HEK293 (cell line): ENCODE results near the gene IRS1.

Source experiments
- CTCF ChIA-PET: fragments of 350-600 bp; formaldehyde crosslinking; extraction: SDS; loops from one replicate; lab custom pipeline; 2021; ENCODE audit warnings: antibody characterized with exemption; lab: Yijun Ruan, JAX
- POLR2A ChIA-PET: fragments of 300-600 bp; formaldehyde crosslinking; extraction: SDS; loops from one replicate; lab custom pipeline; 2020; ENCODE audit warnings: antibody characterized with exemption, inconsistent platforms; lab: Yijun Ruan, JAX
- H3K27ac ChIP-seq: fragments of 200-500 bp; sonication (Bioruptor generic); 2 replicates; pipeline ENCODE4 v1.5.1; 2014; ENCODE audit warnings: low read depth, low read length, control low read depth, inconsistent platforms; ENCODE audit errors: extremely low read depth
- H3K36me3 ChIP-seq, 2 experiments: fragments of 200-500 bp in 1 of 2; sonication (Bioruptor generic) in 1 of 2; 1 replicate in 1 of 2; 2 replicates in 1 of 2; pipeline ENCODE4 v1.5.1; 2014 to 2017; ENCODE audit warnings: inconsistent platforms in 2 of 2, low read length in 2 of 2; ENCODE audit not compliant: control insufficient read depth in 2 of 2, insufficient read depth in 1 of 2
- H3K4me1 ChIP-seq: fragments of 200-500 bp; sonication (Bioruptor generic); 2 replicates; pipeline ENCODE4 v1.5.1; 2014; ENCODE audit warnings: mild to moderate bottlenecking, low read length, inconsistent platforms; ENCODE audit not compliant: control insufficient read depth, insufficient read depth
- H3K4me3 ChIP-seq: 2 replicates; pipeline ENCODE4 v1.5.1; 2011; ENCODE audit warnings: low read depth, mild to moderate bottlenecking, control low read depth, low read length, moderate library complexity
- H3K9me3 ChIP-seq: fragments of 200-500 bp; sonication (Bioruptor generic); 2 replicates; pipeline ENCODE4 v1.5.1; 2014; ENCODE audit warnings: low read depth, low read length, inconsistent platforms; ENCODE audit not compliant: control insufficient read depth, insufficient read depth
- KLF16 ChIP-seq: fragments of 450-650 bp; formaldehyde crosslinking; IDR thresholded peaks from 2 replicates; pipeline ENCODE4 v1.5.1; 2017; ENCODE audit warnings: missing biosample characterization, missing genetic modification characterization
- SALL2 ChIP-seq: fragments of 450-650 bp; formaldehyde crosslinking; IDR thresholded peaks from 2 replicates; pipeline ENCODE4 v1.5.0; 2017; ENCODE audit warnings: missing biosample characterization, mild to moderate bottlenecking, missing genetic modification characterization, borderline replicate concordance
- ZNF174 ChIP-seq: fragments of 450-650 bp; formaldehyde crosslinking; IDR thresholded peaks from 2 replicates; pipeline ENCODE4 v1.5.0; 2017; ENCODE audit warnings: missing biosample characterization, mild to moderate bottlenecking, missing genetic modification characterization
- ZNF175 ChIP-seq: fragments of 450-650 bp; formaldehyde crosslinking; IDR thresholded peaks from 2 replicates; pipeline ENCODE4 v1.5.1; 2016; ENCODE audit warnings: missing biosample characterization, missing genetic modification characterization
- ZNF184 ChIP-seq: fragments of 450-650 bp; IDR thresholded peaks from 2 replicates; pipeline ENCODE4 v1.5.1; 2018; ENCODE audit warnings: missing biosample characterization, mild to moderate bottlenecking, missing genetic modification characterization
- ZNF2 ChIP-seq: fragments of 450-650 bp; formaldehyde crosslinking; IDR thresholded peaks from 2 replicates; pipeline ENCODE4 v1.5.1; 2016; ENCODE audit warnings: missing biosample characterization, missing genetic modification characterization
- ZNF221 ChIP-seq: fragments of 450-650 bp; formaldehyde crosslinking; IDR thresholded peaks from 2 replicates; pipeline ENCODE4 v1.5.1; 2017; ENCODE audit warnings: missing biosample characterization, missing genetic modification characterization, borderline replicate concordance
- ZNF23 ChIP-seq: fragments of 450-650 bp; formaldehyde crosslinking; IDR thresholded peaks from 2 replicates; pipeline ENCODE4 v1.5.1; 2016; ENCODE audit warnings: missing biosample characterization, missing genetic modification characterization, borderline replicate concordance
- ZNF24 ChIP-seq: fragments of 450-650 bp; formaldehyde crosslinking; IDR thresholded peaks from 2 replicates; pipeline ENCODE4 v1.5.1; 2016; ENCODE audit warnings: missing biosample characterization, missing genetic modification characterization
- ZNF311 ChIP-seq: fragments of 450-650 bp; formaldehyde crosslinking; IDR thresholded peaks from 2 replicates; pipeline ENCODE4 v1.5.1; 2017; ENCODE audit warnings: missing biosample characterization, missing genetic modification characterization, borderline replicate concordance
- ZNF416 ChIP-seq: fragments of 450-650 bp; formaldehyde crosslinking; IDR thresholded peaks from 2 replicates; pipeline ENCODE4 v1.5.1; 2016; ENCODE audit warnings: missing biosample characterization, missing genetic modification characterization
- ZNF510 ChIP-seq: fragments of 450-650 bp; formaldehyde crosslinking; IDR thresholded peaks from 2 replicates; pipeline ENCODE4 v1.5.1; 2018; ENCODE audit warnings: mild to moderate bottlenecking, missing genetic modification characterization, missing biosample characterization; ENCODE audit not compliant: insufficient replicate concordance
- ZNF544 ChIP-seq: fragments of 450-650 bp; formaldehyde crosslinking; IDR thresholded peaks from 2 replicates; pipeline ENCODE4 v1.5.0; 2017; ENCODE audit warnings: missing biosample characterization, missing genetic modification characterization
- ZNF629 ChIP-seq: fragments of 450-650 bp; formaldehyde crosslinking; IDR thresholded peaks from 2 replicates; pipeline ENCODE4 v1.5.1; 2017; ENCODE audit warnings: missing biosample characterization, missing genetic modification characterization
- ZNF664 ChIP-seq: fragments of 450-650 bp; formaldehyde crosslinking; IDR thresholded peaks from 2 replicates; pipeline ENCODE4 v1.5.1; 2016; ENCODE audit warnings: missing biosample characterization, missing genetic modification characterization
- ZNF768 ChIP-seq: fragments of 450-650 bp; formaldehyde crosslinking; IDR thresholded peaks from 2 replicates; pipeline ENCODE4 v1.5.1; 2018; ENCODE audit warnings: missing biosample characterization, mild to moderate bottlenecking, missing genetic modification characterization
- ZNF776 ChIP-seq: fragments of 450-650 bp; formaldehyde crosslinking; IDR thresholded peaks from 2 replicates; pipeline ENCODE4 v1.5.0; 2017; ENCODE audit warnings: missing biosample characterization, missing genetic modification characterization, borderline replicate concordance
- TF ChIP-seq, protein P1 (sequence below): fragments of 450-650 bp; IDR thresholded peaks from 2 replicates; pipeline ENCODE4 v1.5.1; 2018; ENCODE audit warnings: missing biosample characterization, mild to moderate bottlenecking, missing genetic modification characterization
- TF ChIP-seq, protein P2 (sequence below): fragments of 450-650 bp; formaldehyde crosslinking; IDR thresholded peaks from 2 replicates; pipeline ENCODE4 v1.5.1; 2016; ENCODE audit warnings: missing biosample characterization, missing genetic modification characterization
- TF ChIP-seq, protein P3 (sequence below): fragments of 450-650 bp; formaldehyde crosslinking; IDR thresholded peaks from 2 replicates; pipeline ENCODE4 v1.5.1; 2017; ENCODE audit warnings: missing biosample characterization, missing genetic modification characterization
- TF ChIP-seq, protein P4 (sequence below): fragments of 450-650 bp; formaldehyde crosslinking; IDR thresholded peaks from 2 replicates; pipeline ENCODE4; 2016; ENCODE audit warnings: missing biosample characterization, missing genetic modification characterization

IRS1 gene

DNA sequence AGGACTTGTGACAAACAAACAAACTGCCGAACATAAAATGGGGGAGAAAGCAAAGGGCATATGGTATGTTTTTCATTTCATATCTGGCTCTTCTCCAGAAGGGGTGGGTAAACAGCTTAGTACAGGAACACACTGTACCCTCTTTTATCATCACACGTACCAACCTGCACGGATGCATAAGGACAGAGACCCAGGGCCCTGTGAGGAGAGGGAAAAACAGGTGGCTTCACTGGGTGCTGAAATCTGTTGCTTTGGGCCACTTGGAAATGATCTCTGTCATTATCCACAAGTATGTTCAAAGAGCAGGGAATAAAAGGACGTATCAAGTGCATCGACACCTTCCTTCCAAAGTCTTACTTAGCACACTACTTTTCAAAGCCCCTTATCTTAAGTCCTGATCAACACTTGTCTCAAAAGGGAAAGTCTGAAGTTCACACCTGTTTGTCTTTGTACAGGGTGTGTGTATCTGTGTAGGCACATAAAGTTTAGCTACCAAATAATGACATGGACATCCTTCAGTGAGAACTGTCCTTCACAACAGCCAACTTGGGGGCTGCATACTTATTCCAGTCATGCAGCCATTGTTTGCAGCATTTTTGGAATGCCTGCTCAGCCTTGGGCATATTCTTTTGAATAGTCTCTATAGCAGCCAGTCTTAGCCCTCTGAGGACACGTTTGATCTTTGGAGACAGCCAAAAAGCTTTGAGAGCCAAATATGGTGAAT lies 60.6 kb downstream of the IRS1 start:
- no peak overlapping the region for H3K4me3 ChIP-seq
- POLR2A ChIA-PET: no interaction called here

DNA sequence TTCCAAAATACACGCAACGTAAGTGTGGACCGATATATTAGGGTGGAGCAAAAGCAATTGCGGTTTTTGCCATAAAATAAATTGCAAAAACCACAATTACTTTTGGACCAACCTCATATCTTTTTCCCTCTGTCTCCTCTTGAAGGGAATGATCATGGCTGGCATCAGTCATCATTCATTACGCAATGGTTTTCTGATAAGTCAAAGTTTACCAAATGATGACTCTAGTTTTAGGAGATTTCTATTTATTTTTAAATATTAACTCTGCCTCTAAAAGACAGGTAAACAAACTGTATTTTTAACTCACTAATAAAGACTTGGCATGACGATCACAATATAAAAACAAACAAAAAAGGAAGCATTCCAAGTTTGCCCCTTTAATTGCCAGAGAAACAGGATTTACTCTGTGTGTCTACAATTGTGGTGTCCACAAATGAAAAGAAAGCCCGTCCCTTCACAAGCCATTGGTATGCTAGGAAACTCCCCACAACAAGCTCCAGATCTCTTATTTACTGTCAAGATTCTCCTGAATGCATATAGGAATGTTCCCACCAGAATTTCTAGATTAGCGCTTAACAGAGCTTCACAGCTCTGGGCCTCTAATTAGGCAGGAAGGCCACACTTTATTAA lies 61.3 kb downstream of the IRS1 start:
- CTCF ChIA-PET: interaction anchor here (0.6 to 0.7 kb wide), 3 partner anchors 16 to 636 kb away, joined by 3 read pairs; no protein-coding TSS in a partner anchor

More for the DNA sequence above, 60.6 kb downstream of the IRS1 start:
- TF ChIP-seq ZNF544 (no peak), ZNF768 (no peak), ZNF510 (tag by site-specific recombination) (no peak), ZNF24 (tag by site-specific recombination) (no peak)
- TF ChIP-seq, all 188 proteins: peak for 0
- peaks cover 9% of the 10 kb centered on the region for H3K4me1 ChIP-seq
- H3K27ac ChIP-seq: no peak overlapping the region
- no peaks in the 10 kb centered on the region for H3K9me3 ChIP-seq
- H3K36me3 ChIP-seq: peaks cover 0 to 4% of the 10 kb centered on the region in 2 experiments; a peak in 1 of 3 replicates
- CTCF ChIA-PET: interaction anchor here (0.6 kb wide), 2 partner anchors 17 to 636 kb away, joined by 3 read pairs; no protein-coding TSS in a partner anchor

More for the DNA sequence above, 61.3 kb downstream of the IRS1 start:
- Histone ChIP-seq H3K36me3 (peaks cover 0 to 4% of the 10 kb centered on the region in 2 experiments; a peak in 1 of 3 replicates), H3K27ac (no peak overlapping the region), H3K9me3 (no peaks in the 10 kb centered on the region), H3K4me3 (no peak overlapping the region), H3K4me1 (peaks cover 9% of the 10 kb centered on the region)
- POLR2A ChIA-PET: no interaction called here
- TF ChIP-seq KLF16 (tag by site-specific recombination): no peak
- no peak for TF ChIP-seq ZNF776 (tag by site-specific recombination)
- no peak for TF ChIP-seq ZNF221 (tag by site-specific recombination)
- TF ChIP-seq ZNF23 (tag by site-specific recombination): no peak
- no peak for TF ChIP-seq ZNF184 (tag by site-specific recombination)
- no peak for TF ChIP-seq ZNF664
- TF ChIP-seq ZNF175 (tag by site-specific recombination): no peak
- TF ChIP-seq, protein P1, sequence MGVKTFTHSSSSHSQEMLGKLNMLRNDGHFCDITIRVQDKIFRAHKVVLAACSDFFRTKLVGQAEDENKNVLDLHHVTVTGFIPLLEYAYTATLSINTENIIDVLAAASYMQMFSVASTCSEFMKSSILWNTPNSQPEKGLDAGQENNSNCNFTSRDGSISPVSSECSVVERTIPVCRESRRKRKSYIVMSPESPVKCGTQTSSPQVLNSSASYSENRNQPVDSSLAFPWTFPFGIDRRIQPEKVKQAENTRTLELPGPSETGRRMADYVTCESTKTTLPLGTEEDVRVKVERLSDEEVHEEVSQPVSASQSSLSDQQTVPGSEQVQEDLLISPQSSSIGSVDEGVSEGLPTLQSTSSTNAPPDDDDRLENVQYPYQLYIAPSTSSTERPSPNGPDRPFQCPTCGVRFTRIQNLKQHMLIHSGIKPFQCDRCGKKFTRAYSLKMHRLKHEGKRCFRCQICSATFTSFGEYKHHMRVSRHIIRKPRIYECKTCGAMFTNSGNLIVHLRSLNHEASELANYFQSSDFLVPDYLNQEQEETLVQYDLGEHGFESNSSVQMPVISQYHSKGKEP: no peak
- TF ChIP-seq ZNF629 (tag by site-specific recombination): no peak
- no peak for TF ChIP-seq ZNF174
- no peak for TF ChIP-seq ZNF416 (tag by site-specific recombination)
- TF ChIP-seq, protein P2, sequence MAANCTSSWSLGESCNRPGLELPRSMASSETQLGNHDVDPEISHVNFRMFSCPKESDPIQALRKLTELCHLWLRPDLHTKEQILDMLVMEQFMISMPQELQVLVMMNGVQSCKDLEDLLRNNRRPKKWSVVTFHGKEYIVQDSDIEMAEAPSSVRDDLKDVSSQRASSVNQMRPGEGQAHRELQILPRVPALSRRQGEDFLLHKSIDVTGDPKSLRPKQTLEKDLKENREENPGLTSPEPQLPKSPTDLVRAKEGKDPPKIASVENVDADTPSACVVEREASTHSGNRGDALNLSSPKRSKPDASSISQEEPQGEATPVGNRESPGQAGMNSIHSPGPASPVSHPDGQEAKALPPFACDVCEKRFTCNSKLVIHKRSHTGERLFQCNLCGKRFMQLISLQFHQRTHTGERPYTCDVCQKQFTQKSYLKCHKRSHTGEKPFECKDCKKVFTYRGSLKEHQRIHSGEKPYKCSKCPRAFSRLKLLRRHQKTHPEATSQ (tag by site-specific recombination): no peak
- no peak for TF ChIP-seq SALL2 (tag by site-specific recombination)
- TF ChIP-seq, protein P3, sequence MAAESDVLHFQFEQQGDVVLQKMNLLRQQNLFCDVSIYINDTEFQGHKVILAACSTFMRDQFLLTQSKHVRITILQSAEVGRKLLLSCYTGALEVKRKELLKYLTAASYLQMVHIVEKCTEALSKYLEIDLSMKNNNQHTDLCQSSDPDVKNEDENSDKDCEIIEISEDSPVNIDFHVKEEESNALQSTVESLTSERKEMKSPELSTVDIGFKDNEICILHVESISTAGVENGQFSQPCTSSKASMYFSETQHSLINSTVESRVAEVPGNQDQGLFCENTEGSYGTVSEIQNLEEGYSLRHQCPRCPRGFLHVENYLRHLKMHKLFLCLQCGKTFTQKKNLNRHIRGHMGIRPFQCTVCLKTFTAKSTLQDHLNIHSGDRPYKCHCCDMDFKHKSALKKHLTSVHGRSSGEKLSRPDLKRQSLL: no peak
- TF ChIP-seq, protein P4, sequence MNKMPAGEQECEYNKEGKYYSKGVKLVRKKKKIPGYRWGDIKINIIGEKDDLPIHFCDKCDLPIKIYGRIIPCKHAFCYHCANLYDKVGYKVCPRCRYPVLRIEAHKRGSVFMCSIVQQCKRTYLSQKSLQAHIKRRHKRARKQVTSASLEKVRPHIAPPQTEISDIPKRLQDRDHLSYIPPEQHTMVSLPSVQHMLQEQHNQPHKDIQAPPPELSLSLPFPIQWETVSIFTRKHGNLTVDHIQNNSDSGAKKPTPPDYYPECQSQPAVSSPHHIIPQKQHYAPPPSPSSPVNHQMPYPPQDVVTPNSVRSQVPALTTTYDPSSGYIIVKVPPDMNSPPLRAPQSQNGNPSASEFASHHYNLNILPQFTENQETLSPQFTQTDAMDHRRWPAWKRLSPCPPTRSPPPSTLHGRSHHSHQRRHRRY (tag by site-specific recombination): no peak
- no peak for TF ChIP-seq ZNF311 (tag by site-specific recombination)
- no peak for TF ChIP-seq ZNF2 (tag by site-specific recombination)
